ENCODE data around the gene MLLT3.

GRCh38 chr9:20552874-20553557 is 69.3 kb downstream of the MLLT3 start:
- no peak for TF ChIP-seq POLR2AphosphoS5 (IDR thresholded peaks at IDR 0.05)
- TF ChIP-seq POLR2A (IDR thresholded peaks at IDR 0.05), result no peak

Measured in prostate gland (tissue), 1 donor.